GM18507 (cell line): Measurements from ENCODE around the gene MYCN.
"Not testable (repeated sequence)": the region's sequence is repeated elsewhere in the genome, so short reads cannot be mapped to it uniquely, and the experiment has no call there.

Source experiments
- DNase-seq: peaks from one replicate; pipeline ENCODE4 v3.0.0; 2011; ENCODE audit warnings: low read depth; ENCODE audit not compliant: insufficient read length; ENCODE audit errors: extremely low spot score
- FAIRE-seq: peaks from 2 replicates; lab custom pipeline; 2011; peaks lifted over from hg19 to GRCh38; lab: Jason Lieb, UNC

Gene MYCN

DNA sequence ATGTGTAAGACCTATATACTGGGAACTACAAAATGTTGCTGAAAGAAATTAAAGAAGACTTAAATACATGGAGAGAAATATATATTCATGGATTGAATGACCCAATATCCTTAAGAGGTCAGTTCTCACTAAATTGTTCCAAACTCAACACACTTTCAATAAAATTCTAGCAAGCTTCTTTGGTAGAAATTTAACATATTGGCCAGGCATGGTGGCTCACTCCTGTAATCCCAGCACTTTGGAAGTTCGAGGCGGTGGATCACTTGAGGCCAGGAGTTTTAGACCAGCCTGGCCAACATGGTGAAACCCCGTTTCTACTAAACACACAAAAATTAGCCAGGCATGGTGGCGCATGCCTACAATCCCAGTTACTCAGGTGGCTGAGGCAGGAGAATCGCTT lies 33.6 kb upstream of the MYCN start:
- FAIRE-seq: no peak
- DNase-seq: no peak

DNA sequence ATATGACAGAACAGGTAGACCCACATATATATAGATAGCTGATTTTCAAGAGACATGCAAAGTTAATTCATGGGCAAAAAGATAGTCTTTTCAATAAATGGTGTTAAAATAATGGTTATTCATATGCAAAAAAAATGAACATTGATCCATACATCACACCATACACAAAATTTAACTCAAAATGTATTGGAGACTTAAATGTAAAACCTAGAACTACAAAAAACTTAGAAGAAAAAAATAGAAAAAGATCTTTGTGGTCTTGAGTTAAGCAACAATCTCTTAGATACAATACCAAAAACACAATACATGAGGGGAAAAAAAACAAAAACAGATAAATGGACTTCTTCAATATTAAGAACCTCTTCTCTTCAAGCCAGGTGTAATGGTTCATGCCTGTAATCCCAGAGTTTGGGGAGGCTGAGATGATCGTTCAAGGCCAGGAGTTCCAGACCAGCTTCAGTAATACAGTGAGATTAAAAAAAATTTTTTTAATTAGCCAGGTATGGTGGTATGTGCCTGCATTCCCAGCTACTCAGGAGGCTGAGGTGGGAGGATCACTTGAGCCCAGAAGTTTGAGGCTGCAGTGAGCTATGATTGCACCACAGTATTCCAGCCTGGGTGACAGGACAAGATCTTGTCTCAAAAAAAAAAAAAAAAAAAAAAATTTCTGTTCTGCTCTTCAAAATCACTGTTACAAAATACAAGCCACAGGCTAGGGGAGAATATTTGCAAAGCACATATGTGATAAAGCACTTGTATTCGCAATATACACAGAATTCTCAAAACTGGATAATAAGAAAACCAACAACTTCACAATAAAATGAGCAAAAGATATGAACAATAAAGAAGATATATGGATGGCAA lies 32.7 kb upstream of the MYCN start:
- no peak for DNase-seq
- no peak for FAIRE-seq

DNA sequence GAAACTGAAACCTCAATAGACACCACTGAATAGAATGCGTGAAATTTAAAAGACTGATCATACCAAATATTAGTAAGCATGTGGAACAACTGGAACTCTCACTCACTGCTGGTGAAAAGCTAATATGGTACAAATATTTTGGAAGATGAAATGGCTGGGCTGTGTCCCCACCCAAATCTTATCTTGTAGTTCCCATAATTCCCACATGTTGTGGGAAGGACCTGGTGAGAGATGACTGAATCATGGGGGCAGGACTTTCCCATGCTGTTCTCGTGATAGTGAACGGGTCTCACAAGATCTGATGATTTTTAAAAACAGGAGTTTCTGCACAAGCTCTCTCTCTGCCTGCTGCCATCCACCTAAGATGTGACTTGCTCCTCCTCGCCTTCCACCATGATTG lies 32.0 kb upstream of the MYCN start:
- peak; percentile 29 for FAIRE-seq
- DNase-seq: no peak

- FAIRE-seq: no peak
- no peak for DNase-seq
Measured at GRCh38 chr2:15909157-15909556, 31.2 kb upstream of the MYCN start.

DNA sequence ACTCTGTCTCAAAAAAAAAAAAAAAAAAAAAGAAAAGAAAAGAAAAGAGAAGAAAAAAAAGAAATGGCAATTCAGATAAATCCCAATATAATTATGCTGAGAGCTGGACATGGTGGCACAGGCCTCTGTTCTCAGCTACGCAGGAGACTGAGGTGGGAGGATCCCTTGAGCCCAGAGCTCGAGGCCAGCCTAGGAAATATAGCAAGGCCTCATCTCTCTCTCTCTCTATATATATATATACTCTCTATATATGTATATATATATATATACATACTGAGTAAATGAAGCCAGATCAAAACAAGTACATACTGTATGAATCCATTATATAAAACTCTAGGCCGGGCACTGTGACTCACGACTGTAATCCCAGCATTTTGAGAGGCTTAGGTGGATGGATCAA lies 30.6 kb upstream of the MYCN start:
- no peak for FAIRE-seq

GRCh38 chr2:15911270-15911669 lies 29.1 kb upstream of the MYCN start:
- not testable (repeated sequence) for FAIRE-seq, DNase-seq

More for the DNA sequence above, 30.6 kb upstream of the MYCN start:
- no peak for DNase-seq

DNA sequence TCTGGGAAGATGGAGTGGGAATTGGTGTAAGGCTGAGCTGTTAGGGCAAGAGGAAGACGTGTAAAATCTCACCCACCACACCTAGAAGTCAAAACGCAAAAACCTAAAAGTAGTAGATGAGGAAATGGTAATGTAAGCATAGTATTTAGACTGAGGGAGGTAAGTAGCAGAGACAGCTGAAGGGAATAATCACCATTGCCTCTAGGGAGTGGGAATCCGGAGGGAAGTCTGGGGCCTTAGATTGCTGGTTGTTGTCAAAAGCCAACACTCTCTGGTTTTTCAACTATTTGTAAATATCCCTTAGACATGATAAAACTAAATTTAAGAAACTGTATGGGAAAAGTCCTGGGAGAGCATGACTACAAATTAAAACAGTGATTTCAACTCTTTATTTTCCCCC lies 28.7 kb upstream of the MYCN start:
- FAIRE-seq: no peak
- no peak for DNase-seq

DNA sequence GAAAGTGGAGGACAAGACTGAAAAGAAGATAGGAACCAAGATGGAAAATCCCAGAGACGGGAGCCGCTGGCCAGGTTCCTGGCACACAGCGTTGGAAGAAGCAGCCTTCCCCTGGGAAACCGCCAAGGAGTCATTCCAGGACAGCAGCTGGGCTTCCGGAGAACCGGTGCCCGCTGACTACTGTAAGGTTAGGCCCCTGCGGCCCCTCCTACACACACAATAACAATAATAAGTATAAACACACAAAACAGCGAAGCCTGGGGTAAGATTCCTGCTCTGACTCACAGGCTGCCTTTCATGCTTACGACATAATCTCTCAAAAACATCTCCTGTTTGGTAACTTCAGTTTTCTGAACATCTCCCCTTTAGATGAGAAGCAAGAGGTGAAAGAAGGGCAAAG lies 28.1 kb upstream of the MYCN start:
- FAIRE-seq (no peak), DNase-seq (no peak)

DNA sequence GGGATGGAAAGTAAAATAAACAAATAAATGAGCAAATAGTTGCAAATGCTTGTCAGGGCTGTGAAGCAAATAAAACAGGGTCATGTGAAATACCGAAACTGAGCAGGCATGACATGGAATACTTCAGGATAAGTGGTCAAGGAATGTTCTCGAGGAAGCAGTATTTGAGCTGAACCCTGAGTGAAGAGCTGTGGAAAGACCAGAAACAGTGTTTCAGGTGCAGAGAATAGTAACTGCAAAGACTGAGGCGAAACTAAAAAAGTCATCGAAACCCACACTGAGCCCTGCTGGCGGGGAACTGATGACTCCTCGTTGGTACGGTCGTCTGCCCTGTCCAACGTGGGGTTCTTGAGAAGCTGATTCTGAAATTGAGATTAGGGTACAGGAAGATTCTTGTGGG lies 27.2 kb upstream of the MYCN start:
- DNase-seq (no peak), FAIRE-seq (no peak)

GRCh38 chr2:15914596-15915385 lies 25.6 kb upstream of the MYCN start:
- DNase-seq: no peak
- FAIRE-seq: no peak

- not testable (repeated sequence) for DNase-seq, FAIRE-seq
Measured at GRCh38 chr2:15915546-15915945, 24.8 kb upstream of the MYCN start.

GRCh38 chr2:15916336-15916735 lies 24.0 kb upstream of the MYCN start:
- FAIRE-seq: no peak

DNA sequence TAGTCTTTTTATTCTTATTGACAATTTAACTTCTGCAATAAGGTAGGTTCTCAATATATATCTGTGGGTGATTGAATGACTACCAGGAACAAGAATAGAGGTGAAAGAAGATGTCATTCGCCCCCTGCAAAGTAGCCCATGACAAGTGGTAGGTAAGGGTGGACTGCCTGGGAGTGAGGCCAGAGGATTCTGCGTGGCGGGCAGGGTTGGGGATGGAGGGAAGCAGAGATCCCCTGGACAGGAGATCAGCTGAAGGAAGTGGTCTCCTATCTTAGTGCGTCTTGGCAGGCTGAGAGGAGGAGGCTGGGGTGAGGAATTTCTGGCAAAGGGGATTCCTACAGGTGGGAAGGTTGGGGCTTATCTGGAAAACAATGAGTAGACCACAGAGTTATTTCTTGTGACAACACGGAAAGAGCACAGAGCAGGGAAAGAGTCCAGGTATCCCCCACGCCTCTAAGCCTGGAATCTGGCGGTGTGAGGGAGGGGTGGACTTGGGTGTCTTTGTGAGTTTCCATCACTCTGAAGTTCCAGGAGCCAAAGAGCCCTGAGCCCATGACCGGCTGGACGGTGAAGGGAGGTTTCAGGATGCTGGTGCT lies 21.5 kb upstream of the MYCN start:
- DNase-seq (no peak), FAIRE-seq (no peak)

More at GRCh38 chr2:15916336-15916735, 24.0 kb upstream of the MYCN start:
- DNase-seq: no peak

DNA sequence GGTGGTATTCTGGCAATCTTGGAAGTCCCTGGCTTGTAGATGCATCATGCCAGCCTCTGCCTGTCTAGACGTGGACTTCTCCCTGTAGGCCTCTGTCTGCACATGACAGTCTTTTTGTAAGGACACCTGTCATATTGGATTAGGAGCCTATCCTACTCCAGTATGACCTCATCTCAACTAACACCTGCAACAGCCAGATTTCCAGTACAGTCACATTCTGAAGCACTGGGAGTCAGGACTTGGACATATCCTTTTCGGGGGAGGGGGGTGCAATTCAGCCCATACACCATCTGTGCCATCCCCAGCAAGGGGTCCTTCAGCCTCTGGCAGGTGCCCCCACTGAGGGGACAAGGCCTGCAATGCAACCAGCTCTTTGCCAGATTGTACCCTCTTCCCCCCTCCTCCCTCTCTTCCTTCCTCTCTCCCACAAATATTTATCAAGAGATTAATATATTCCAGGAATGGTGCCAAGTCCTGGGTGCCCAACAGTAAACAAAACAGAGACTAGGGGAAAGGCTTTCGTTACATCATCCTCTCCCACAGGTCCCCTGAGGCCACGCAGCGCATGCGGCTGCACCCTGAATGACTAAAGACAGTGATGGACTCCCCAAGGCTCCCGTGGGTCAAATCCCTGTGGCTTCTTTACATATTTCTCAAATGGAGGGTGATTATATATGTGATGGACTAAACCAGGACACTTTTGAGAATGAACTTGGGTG lies 20.5 kb upstream of the MYCN start:
- FAIRE-seq: no peak
- DNase-seq: no peak

GRCh38 chr2:15920696-15921095 lies 19.7 kb upstream of the MYCN start:
- DNase-seq: no peak
- FAIRE-seq: no peak

DNA sequence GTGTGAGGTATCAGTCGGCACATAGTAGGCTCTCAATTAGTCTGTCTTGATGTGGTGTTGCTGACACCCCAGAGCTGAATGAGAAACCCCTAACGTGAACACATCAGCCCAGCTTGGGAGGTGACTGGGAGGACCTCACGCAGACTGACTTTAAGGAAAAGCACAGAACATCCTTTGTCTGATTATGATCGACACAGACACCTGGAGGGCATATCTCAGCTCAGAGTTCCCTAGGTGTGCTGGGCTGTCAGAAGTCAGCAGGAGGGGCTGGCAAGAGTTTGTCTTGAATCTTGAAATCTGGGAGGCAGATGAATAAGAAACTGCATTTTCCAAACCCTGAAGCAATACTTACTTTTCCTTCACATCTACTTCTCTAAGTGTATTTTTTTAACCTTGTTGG lies 16.8 kb upstream of the MYCN start:
- no peak for DNase-seq
- no peak for FAIRE-seq

GRCh38 chr2:15925819-15926218 lies 14.5 kb upstream of the MYCN start:
- no peak for FAIRE-seq
- no peak for DNase-seq

- DNase-seq (no peak), FAIRE-seq (no peak)
Measured at GRCh38 chr2:15926252-15926651, 14.1 kb upstream of the MYCN start.

GRCh38 chr2:15927551-15928218 lies 12.7 kb upstream of the MYCN start:
- FAIRE-seq: no peak
- no peak for DNase-seq
